ENCODE results near the gene ZSWIM8.
A peak's percentile ranks its signal among the peaks of the same experiment; 100 is the strongest.

DNA sequence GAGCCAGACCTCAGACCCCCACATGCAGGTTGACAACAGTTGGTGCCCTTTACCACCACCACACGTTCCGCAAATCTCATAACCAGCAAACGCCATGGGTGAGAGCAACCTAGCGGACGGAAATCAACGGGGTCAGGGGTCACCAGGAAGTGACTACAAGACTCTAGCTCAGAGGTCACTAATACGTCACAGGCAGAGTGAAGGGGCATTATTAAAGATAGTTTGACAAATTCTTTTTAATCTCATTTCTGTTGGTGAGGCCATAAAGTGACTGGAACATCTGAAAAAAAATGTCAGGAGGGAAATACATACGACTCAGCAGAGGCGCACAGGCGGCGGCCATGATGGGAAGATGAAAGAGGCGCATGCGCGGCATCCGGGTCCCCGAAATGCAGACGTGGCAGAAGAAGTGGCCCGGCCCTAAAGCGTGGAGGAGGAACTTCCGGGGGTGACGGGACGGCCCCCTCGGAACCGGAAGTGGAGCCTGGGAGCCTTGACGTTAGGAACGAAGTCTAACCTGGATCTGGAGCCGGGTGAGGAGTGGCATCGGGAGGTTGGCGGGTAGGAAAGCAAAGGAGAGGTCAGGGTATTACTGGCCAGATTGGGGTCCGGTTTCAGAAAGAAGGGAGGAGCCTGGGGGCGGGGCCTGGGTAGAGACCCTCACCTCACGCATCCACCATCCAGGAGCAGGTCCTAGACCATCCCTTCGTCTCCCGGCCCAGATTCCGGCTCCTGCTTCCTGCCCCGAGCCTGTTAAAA lies 41.3 kb upstream of the ZSWIM8 start, which contains the start of gene SEC24C:
- TF ChIP-seq, protein P1, sequence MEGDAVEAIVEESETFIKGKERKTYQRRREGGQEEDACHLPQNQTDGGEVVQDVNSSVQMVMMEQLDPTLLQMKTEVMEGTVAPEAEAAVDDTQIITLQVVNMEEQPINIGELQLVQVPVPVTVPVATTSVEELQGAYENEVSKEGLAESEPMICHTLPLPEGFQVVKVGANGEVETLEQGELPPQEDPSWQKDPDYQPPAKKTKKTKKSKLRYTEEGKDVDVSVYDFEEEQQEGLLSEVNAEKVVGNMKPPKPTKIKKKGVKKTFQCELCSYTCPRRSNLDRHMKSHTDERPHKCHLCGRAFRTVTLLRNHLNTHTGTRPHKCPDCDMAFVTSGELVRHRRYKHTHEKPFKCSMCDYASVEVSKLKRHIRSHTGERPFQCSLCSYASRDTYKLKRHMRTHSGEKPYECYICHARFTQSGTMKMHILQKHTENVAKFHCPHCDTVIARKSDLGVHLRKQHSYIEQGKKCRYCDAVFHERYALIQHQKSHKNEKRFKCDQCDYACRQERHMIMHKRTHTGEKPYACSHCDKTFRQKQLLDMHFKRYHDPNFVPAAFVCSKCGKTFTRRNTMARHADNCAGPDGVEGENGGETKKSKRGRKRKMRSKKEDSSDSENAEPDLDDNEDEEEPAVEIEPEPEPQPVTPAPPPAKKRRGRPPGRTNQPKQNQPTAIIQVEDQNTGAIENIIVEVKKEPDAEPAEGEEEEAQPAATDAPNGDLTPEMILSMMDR (IDR thresholded peaks at IDR 0.05), result no peak
- peak in 1 of 2 donors; percentile 55 for TF ChIP-seq POLR2A (IDR thresholded peaks at IDR 0.05)
